D721Med (cell line): ENCODE data around the gene TREM1.

Experiments
- DNase-seq: peaks from one replicate; pipeline ENCODE4 v3.0.0; 2011; ENCODE audit warnings: low spot score; ENCODE audit not compliant: insufficient read length
- FAIRE-seq: peaks from 2 replicates; lab custom pipeline; 2011; peaks lifted over from hg19 to GRCh38; lab: Jason Lieb, UNC
- TF ChIP-seq, protein P1 (sequence below): IDR thresholded peaks from 2 replicates; pipeline ENCODE4 v1.5.1; 2012; ENCODE audit warnings: mild to moderate bottlenecking, control low read depth; ENCODE audit not compliant: insufficient read depth; ENCODE audit errors: missing control alignments

Gene TREM1

DNA sequence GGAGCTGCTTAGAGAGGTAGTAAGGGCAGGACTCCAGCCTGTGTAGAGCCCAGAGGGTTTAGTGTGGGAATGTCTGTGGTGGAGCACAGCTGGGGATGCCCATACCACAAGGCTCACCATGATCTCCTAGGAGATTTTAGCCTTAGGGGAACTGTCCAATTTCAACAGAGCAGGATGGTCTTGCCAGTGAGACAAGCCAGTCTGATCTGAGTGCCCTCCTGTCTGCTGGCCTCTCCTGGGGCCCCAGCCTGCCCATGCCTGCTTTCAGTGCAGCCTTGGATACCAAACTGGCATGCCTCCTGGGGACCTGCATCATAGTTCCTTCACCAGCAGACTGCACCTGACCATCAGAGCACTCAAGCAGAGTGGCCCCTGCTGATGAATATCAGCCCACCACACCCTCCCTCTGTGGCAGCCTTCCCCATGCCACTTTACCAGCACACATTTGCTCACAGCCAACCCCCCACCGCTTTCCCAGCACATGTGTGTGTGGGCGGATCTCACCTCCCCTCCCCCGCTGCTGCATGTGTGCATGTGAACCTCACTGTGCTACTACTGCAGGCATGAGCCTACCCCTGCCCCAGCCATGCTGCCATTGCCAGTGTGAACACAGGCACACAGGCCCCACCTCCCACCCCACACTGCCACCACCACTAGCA, 7.9 kb upstream of the TREM1 start:
- DNase-seq (no peak), FAIRE-seq (no peak)

DNA sequence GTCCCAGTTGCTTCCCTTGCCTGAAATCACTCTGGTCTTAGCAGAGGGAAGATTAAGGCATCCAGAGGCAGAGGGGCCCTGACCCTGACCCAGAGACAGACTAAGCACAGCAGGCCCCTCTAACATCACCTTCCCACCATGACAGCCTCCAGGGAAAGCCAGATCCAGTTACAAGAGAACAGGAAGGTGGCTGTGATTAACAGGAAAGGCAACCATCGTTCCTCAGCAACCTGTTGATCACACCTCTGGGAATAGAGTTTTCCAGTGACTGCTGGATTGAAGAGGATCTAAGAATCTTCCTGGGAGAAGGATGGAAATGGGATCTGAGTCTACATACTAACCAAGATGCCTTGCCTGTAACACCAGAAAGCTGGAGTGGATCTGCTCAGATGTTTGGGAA, 5.2 kb upstream of the TREM1 start:
- no peak for DNase-seq
- no peak for FAIRE-seq
- TF ChIP-seq, protein P1, sequence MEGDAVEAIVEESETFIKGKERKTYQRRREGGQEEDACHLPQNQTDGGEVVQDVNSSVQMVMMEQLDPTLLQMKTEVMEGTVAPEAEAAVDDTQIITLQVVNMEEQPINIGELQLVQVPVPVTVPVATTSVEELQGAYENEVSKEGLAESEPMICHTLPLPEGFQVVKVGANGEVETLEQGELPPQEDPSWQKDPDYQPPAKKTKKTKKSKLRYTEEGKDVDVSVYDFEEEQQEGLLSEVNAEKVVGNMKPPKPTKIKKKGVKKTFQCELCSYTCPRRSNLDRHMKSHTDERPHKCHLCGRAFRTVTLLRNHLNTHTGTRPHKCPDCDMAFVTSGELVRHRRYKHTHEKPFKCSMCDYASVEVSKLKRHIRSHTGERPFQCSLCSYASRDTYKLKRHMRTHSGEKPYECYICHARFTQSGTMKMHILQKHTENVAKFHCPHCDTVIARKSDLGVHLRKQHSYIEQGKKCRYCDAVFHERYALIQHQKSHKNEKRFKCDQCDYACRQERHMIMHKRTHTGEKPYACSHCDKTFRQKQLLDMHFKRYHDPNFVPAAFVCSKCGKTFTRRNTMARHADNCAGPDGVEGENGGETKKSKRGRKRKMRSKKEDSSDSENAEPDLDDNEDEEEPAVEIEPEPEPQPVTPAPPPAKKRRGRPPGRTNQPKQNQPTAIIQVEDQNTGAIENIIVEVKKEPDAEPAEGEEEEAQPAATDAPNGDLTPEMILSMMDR, result no peak

More for the DNA sequence above, 7.9 kb upstream of the TREM1 start:
- TF ChIP-seq, protein P1, result no peak

DNA sequence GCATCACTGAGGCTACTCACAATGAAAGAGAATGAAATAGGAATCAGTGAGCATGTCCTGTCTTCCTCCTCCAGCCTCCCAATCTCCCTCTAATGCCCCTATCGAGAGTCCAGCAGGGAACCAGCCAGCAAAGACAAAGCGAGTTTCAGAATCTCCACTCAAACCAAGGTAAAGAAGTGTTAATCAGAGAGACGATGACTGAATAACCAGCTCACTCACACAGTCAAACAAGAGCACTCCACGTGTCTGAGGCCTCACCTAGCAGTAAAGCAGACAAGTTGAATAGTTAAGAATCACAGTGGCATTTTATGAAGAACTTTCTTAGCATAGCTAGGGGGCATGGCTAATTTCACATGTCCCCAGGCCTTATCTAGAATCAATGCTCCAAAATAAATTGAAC, 3.3 kb upstream of the TREM1 start:
- no peak for DNase-seq
- TF ChIP-seq, protein P1, result no peak
- FAIRE-seq, result no peak

DNA sequence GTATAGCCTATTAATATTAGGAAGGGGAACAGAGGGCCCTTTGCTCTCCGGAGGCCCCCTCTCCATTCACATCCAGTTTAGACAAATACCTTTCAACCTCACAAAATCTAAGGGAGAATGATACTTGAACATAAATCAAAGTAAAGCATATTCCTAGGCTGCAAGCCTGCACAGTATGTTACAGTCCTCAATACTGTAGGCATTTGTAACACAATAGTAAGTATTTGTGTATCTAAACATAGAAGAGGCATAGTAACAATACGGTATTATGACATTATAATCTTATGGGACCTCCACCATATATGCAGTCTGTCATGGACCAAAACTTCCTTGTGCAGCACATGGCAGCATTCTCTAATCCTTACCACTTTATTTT, 2.3 kb upstream of the TREM1 start:
- TF ChIP-seq, protein P1, result no peak
- FAIRE-seq (no peak), DNase-seq (no peak)

DNA sequence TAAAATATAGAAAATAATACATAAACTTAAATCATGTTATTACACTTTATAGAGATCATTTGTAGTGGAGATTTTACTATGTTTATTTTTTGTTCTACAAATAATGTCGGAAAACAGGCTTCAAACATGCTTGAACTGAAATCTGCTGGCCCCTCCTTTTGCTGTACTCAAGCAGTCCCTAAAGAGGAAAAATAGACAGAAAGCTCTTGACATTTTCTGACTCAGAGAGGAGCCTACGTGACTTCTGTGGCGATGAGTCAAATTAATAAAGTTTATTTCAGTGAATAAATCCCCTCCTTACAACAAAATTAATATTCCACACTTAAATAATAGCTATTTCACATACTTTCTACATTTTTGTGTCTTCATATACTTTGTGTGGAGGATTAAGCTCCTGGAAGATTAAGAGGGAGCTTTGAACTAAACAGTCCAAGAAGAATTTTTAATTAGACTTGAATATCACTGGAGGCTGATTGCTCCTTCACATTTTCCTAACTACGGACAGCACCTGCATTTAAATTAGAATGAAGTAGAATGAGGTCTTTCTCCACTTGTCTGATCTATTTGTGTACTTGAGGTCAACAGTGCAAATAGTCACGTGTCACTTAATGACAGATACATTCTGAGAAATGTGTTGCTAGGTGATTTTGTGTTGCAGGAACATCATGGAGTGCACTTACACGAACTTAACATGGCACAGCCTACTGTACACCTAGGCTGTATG, 1.7 kb upstream of the TREM1 start:
- FAIRE-seq, result no peak
- DNase-seq, result no peak
- TF ChIP-seq, protein P1, result no peak

DNA sequence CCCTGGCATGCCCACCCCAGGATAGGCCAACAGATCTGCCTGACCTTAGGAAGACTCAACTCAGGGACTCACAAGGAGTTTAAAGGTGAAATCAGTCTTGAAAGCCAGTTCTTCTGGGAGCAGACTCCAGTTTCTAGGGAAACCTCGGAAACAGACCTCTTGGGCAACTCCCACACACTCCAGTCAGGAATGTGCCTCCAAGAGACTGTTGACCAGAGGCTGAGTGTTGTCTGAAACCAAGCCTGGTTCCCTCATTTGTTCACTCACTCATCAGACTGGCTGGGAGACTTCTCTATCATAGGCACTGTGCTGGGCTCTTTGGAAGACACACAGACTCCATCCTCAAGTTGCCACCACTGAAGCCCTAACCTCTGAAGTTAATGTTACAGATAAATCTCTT, 1.8 kb downstream of the TREM1 start:
- DNase-seq, result no peak
- no peak for FAIRE-seq
- TF ChIP-seq, protein P1, result no peak

DNA sequence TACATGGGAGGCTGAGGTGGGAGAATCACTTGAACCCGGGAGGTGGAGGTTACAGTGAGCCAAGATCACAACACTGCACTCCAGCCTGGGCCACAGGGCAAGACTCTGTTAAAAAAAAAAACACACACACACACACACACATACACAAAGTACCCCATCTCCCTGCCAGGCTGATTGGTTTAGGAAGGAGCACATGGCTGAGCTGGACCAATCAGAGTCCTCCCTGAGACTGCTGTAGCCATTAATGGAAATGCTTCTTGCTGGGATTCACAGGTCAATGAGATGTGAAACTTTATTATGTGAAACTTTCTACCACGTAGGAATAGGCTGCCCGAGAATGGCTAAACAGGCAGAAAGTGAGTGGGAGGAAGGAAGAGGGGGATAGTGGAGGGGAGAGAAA, 2.9 kb downstream of the TREM1 start:
- TF ChIP-seq, protein P1, result no peak
- DNase-seq (no peak), FAIRE-seq (no peak)
